Hematopoietic multipotent progenitor cell treated with erythropoietin and hydrocortisone succinate and interleukin-3 and kit ligand, for 15 days (in vitro differentiated cells): ENCODE data around the gene FFAR1.

ENCODE experiments used
- DNase-seq: peaks from one replicate; pipeline ENCODE4 v3.0.0-alpha.2; 2015; ENCODE audit warnings: low spot score

FFAR1 gene

DNA sequence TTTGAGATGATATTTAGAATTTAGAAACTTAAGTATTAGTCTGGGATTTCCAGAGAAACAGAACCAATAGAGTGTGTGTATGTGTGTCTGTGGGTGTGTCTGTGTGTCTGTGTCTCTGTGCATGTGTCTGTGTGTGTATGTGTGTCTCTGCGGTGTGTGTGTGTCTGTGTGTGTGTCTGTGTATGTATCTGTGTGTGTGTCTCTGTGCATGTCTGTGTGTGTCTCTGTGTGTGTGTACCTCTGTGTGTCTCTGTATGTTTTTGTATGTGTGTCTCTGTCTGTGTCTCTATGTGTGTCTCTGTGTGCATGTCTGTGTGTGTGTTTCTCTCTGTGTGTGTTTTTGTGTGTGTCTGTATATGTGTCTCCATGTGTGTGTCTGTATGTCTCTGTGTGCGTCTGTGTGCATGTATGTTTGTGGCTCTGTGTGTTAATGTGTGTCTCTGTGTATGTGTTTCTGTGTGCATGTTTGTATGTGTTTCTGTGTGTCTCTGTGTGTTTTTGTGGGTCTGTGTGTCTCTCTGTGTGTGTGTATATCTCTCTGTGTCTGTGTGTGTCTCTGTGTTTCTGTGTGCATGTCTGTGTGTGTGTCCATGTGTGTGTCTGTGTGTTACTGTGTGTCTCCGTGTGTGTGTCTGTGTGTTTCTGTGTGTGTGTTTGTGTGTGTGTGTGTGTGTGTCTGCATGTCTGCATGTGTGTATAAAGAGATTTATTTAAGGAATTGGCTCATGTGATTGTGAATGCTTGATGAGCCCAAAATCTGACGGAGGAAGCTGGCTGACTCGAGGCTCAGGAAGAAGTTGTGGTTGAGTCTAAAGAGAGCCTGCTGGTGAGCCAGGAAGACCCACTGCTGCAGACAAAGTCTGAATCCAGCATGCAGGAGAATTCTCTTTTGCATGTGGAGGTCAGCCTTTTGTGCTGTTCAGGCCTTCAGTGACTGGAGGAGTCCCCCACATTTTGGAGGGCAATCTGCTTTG is 45.3 kb downstream of the FFAR1 start:
- no peak for DNase-seq

GRCh38 chr19:35395382-35396199 is 47.9 kb downstream of the FFAR1 start:
- no peak for DNase-seq

DNA sequence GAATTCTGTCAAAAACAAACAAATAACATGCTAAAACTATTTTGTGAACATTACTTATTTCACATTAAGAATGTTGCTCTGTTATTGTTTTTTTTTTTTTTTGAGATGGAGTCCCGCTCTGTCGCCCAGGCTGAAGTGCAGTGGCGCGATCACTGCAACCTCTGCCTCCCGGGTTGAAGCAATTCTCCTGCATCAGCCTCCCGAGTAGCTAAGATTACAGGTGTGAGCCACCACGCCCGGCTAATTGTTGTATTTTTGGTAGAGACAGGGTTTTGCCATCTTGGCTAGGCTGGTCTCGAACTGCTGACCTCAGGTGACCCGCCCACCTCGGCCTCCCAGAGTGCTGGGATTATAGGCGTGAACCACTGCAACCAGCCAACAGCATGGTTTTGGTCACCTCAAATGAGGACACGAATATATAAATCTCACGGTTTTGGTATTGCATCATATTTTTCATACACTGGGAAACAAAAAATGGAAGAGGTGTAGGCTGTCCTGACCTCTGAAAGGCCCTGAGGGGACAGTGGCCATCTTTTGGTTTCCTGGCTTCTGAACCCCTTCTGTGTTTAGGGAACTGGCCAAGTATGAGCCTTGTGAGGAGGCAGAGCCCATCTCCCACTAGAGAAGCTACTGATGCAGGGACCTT is 48.7 kb downstream of the FFAR1 start:
- no peak for DNase-seq

- DNase-seq = no peak
These were observed 49.4 kb downstream of the FFAR1 start for GRCh38 chr19:35397064-35397463.
